ENCODE data around the gene GBP5.

GBP5 gene

GRCh38 chr1:89298461-89298860 lies 25.8 kb upstream of the GBP5 start:
- Histone ChIP-seq H3K4me3 (ENCODE audit: low read depth, low read length) (no peak overlapping the region), H3K27me3 (no peaks in the 10 kb centered on the region), H3K36me3 (no peaks in the 10 kb centered on the region), H3K4me1 (no peaks in the 10 kb centered on the region), H3K9me3 (no peaks in the 10 kb centered on the region)
- TF ChIP-seq, protein P1, sequence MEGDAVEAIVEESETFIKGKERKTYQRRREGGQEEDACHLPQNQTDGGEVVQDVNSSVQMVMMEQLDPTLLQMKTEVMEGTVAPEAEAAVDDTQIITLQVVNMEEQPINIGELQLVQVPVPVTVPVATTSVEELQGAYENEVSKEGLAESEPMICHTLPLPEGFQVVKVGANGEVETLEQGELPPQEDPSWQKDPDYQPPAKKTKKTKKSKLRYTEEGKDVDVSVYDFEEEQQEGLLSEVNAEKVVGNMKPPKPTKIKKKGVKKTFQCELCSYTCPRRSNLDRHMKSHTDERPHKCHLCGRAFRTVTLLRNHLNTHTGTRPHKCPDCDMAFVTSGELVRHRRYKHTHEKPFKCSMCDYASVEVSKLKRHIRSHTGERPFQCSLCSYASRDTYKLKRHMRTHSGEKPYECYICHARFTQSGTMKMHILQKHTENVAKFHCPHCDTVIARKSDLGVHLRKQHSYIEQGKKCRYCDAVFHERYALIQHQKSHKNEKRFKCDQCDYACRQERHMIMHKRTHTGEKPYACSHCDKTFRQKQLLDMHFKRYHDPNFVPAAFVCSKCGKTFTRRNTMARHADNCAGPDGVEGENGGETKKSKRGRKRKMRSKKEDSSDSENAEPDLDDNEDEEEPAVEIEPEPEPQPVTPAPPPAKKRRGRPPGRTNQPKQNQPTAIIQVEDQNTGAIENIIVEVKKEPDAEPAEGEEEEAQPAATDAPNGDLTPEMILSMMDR (IDR thresholded peaks at IDR 0.05; ENCODE audit: low read depth, low read length), result no peak
- no peak for DNase-seq

- TF ChIP-seq, protein P1 (IDR thresholded peaks at IDR 0.05; ENCODE audit: low read depth, low read length), result no peak
- H3K4me3 ChIP-seq (ENCODE audit: low read depth, low read length), result no peak overlapping the region
- H3K36me3 ChIP-seq, result no peaks in the 10 kb centered on the region
- no peaks in the 10 kb centered on the region for H3K27me3 ChIP-seq
- DNase-seq, result no peak
- H3K9me3 ChIP-seq, result no peaks in the 10 kb centered on the region
- no peaks in the 10 kb centered on the region for H3K4me1 ChIP-seq
Measured at GRCh38 chr1:89295187-89295586, 22.5 kb upstream of the GBP5 start.

- no peak for DNase-seq
- H3K27me3 ChIP-seq, result no peaks in the 10 kb centered on the region
- no peaks in the 10 kb centered on the region for H3K36me3 ChIP-seq
- no peaks in the 10 kb centered on the region for H3K9me3 ChIP-seq
- TF ChIP-seq, protein P1 (IDR thresholded peaks at IDR 0.05; ENCODE audit: low read depth, low read length), result no peak
- no peak overlapping the region for H3K4me3 ChIP-seq (ENCODE audit: low read depth, low read length)
- no peaks in the 10 kb centered on the region for H3K4me1 ChIP-seq
Measured at GRCh38 chr1:89291276-89291675, 18.6 kb upstream of the GBP5 start.

DNA sequence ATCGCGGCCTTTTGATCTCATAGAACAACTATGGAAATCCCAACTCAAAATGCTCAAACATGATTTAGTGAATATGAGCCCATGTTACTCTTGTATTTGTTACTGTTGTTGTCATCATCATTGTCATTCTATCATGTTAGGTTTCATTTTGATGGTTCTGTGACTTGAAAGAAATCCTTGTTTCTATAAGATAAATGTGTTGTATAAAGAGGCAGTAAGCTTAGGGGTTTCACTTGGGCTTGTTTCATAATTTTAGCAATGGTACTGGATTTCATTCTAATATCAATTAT lies 15.3 kb upstream of the GBP5 start:
- H3K4me3 ChIP-seq (ENCODE audit: low read depth, low read length), result no peak overlapping the region
- no peaks in the 10 kb centered on the region for H3K27me3 ChIP-seq
- H3K9me3 ChIP-seq, result no peaks in the 10 kb centered on the region
- no peaks in the 10 kb centered on the region for H3K36me3 ChIP-seq
- H3K4me1 ChIP-seq, result no peaks in the 10 kb centered on the region
- TF ChIP-seq, protein P1 (IDR thresholded peaks at IDR 0.05; ENCODE audit: low read depth, low read length), result no peak
- DNase-seq, result no peak

DNA sequence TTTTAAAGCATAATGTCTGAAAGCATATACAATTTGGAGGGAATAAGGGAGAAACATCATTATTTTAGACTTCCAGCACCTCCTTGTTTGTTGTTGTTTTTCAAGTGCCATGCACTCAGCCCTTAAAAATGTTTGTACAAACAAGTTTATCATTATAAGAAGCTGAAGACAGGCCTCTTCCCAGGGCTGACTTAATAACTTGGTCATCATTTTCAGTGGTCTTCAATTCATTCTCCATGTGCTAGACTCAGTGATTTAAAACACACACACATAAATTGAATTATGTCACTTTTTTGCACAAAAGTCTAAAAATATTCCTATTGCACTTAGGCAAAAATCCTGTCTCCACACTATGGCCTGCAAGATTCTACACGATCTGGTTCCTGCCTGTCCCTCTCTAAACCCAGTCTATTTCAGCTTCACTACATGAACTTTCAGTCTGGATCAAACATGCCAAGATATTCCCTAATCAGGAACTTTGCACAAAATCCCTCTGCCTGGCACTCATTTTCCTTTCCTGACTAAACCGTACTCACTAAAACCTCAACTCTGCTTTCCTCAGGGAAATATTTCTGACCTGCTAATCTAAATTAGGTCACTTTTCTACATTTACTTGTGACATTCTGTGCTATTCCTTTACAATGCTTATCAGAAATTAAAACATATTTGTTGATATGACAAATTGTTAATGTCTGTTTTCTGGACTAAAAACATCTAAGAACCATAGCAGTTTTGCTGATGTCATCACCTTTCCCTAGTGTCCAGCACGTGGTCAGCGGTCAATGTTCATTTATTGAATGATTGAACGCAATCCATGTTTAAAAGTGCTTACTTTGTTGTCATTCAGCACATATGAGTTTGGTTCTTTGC lies 14.8 kb upstream of the GBP5 start:
- no peak overlapping the region for H3K4me3 ChIP-seq (ENCODE audit: low read depth, low read length)
- TF ChIP-seq, protein P1 (IDR thresholded peaks at IDR 0.05; ENCODE audit: low read depth, low read length), result no peak
- DNase-seq, result no peak
- H3K36me3 ChIP-seq, result no peaks in the 10 kb centered on the region
- no peaks in the 10 kb centered on the region for H3K9me3 ChIP-seq
- no peaks in the 10 kb centered on the region for H3K4me1 ChIP-seq
- no peaks in the 10 kb centered on the region for H3K27me3 ChIP-seq

DNA sequence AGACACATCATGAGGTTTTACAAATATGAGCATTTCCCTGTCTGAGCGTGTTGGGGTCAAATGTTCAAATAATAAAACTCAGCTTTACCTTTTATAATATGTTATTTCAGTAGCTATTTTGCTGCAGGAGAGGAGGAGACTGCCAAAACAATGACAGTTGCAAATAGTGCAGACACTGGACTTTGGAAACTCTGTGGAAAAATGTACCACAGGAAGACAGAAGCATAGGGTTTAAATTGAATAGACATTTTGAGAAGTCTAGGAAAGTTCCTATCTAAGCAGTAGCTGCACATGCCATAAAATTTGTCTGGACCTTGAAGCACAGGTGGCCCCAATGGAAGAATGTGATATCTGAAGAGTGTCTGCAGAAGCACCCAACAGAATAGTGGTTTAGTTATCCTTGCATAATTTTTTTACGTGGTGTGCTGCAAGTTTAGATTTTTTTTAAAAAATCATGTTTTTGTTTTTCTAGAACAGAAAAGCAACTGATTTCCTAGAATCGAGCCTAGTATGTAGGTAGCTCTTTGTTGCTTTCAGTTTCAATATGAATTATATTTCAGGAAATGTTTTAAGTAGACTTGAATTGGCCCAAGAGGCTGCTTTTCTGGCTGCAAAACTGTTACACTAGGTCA lies 14.0 kb upstream of the GBP5 start:
- no peak overlapping the region for H3K4me3 ChIP-seq (ENCODE audit: low read depth, low read length)
- no peaks in the 10 kb centered on the region for H3K36me3 ChIP-seq
- no peaks in the 10 kb centered on the region for H3K27me3 ChIP-seq
- no peaks in the 10 kb centered on the region for H3K4me1 ChIP-seq
- DNase-seq, result no peak
- TF ChIP-seq, protein P1 (IDR thresholded peaks at IDR 0.05; ENCODE audit: low read depth, low read length), result no peak
- H3K9me3 ChIP-seq, result no peaks in the 10 kb centered on the region
